ENCODE results near the gene RIN3.
"Not testable (repeated sequence)": the region's sequence is repeated elsewhere in the genome, so short reads cannot be mapped to it uniquely, and the experiment has no call there.

The RIN3 gene

GRCh38 chr14:92527721-92528120, 14.1 kb downstream of the RIN3 start:
- in situ Hi-C loops (cut with MboI; ENCODE audit: low sequenced_read_pairs): no loop called here

GRCh38 chr14:92528486-92529100, 15.0 kb downstream of the RIN3 start:
- in situ Hi-C loops (cut with MboI; ENCODE audit: low sequenced_read_pairs): no loop called here

- in situ Hi-C loops (cut with MboI; ENCODE audit: low sequenced_read_pairs): no loop called here
These were observed 16.3 kb downstream of the RIN3 start for GRCh38 chr14:92529903-92530302.

- in situ Hi-C loops (cut with MboI; ENCODE audit: low sequenced_read_pairs): no loop called here
These were observed 17.7 kb downstream of the RIN3 start for GRCh38 chr14:92531106-92531873.

GRCh38 chr14:92532490-92533163, 19.0 kb downstream of the RIN3 start:
- in situ Hi-C loops (cut with MboI; ENCODE audit: low sequenced_read_pairs): no loop called here

- in situ Hi-C loops (cut with MboI; ENCODE audit: low sequenced_read_pairs): no loop called here
These were observed 21.5 kb downstream of the RIN3 start for GRCh38 chr14:92534932-92535643.

- in situ Hi-C loops (cut with MboI; ENCODE audit: low sequenced_read_pairs): not testable (repeated sequence)
These were observed 22.6 kb downstream of the RIN3 start for GRCh38 chr14:92536231-92536630.

- in situ Hi-C loops (cut with MboI; ENCODE audit: low sequenced_read_pairs): no loop called here
These were observed 24.9 kb downstream of the RIN3 start for GRCh38 chr14:92538412-92538985.

- in situ Hi-C loops (cut with MboI; ENCODE audit: low sequenced_read_pairs): no loop called here
These were observed 25.8 kb downstream of the RIN3 start for GRCh38 chr14:92539419-92539818.

GRCh38 chr14:92539875-92540274, 26.3 kb downstream of the RIN3 start:
- in situ Hi-C loops (cut with MboI; ENCODE audit: low sequenced_read_pairs): no loop called here

GRCh38 chr14:92540472-92541048, 27.0 kb downstream of the RIN3 start:
- in situ Hi-C loops (cut with MboI; ENCODE audit: low sequenced_read_pairs): no loop called here

- in situ Hi-C loops (cut with MboI; ENCODE audit: low sequenced_read_pairs): no loop called here
These were observed 29.4 kb downstream of the RIN3 start for GRCh38 chr14:92542766-92543554.

GRCh38 chr14:92544051-92544720, 30.6 kb downstream of the RIN3 start:
- in situ Hi-C loops (cut with MboI; ENCODE audit: low sequenced_read_pairs): no loop called here

GRCh38 chr14:92546347-92547053, 32.9 kb downstream of the RIN3 start:
- in situ Hi-C loops (cut with MboI; ENCODE audit: low sequenced_read_pairs): no loop called here

GRCh38 chr14:92549105-92549858, 35.7 kb downstream of the RIN3 start:
- in situ Hi-C loops (cut with MboI; ENCODE audit: low sequenced_read_pairs): no loop called here

- in situ Hi-C loops (cut with MboI; ENCODE audit: low sequenced_read_pairs): no loop called here
These were observed 36.3 kb downstream of the RIN3 start for GRCh38 chr14:92549859-92550230.

- in situ Hi-C loops (cut with MboI; ENCODE audit: low sequenced_read_pairs): no loop called here
These were observed 37.7 kb downstream of the RIN3 start for GRCh38 chr14:92551044-92551841.

All from HL-60/S4 treated with phorbol 12-myristate 13-acetate at 8.2 ng/mL for 4 days and 3 days (cell line).